ENCODE data around the gene PRPS1L1. TPM values are rescaled to one million over a fixed set of nuclear protein-coding genes. Genes with fewer than 3 reads are reported as not detected.

Gene PRPS1L1
- total and polyA plus RNA-seq, 2 experiments from 2014 or later = not detected

DNA sequence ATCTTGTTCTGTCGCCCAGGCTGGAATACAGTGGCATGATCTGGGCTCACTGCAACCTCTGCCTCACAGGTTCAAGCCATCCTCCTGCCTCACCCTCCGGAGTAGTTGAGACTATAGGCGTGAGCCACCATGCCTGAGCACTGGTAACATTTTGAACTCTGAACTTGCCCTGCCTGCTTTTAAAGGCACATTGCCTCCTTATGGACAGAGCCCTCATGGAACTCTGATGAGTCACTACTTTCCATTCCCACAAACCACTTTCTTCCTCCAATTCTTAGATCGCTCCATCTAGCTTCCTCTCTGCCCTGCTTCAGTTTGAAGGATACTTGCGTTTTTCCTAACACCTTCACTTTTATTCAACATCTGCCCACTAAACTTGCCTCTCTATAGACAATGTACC is 38.1 kb downstream of the PRPS1L1 start:
- H3F3A ChIP-seq (ENCODE audit: insufficient read depth) = peaks cover 6% of the 10 kb centered on the region; the same call in 1 of the 2 replicates
- H3K9me2 ChIP-seq (ENCODE audit: insufficient read depth) = no peaks in the 10 kb centered on the region
- H3K9me3 ChIP-seq (ENCODE audit: low read depth) = no peaks in the 10 kb centered on the region
- H4K20me1 ChIP-seq (ENCODE audit: insufficient read depth) = no peaks in the 10 kb centered on the region
- no peak overlapping the region for H3K4me2 ChIP-seq (ENCODE audit: unreplicated experiment)
- TF ChIP-seq EZH2phosphoT487 (IDR thresholded peaks at IDR 0.05; ENCODE audit: insufficient read depth, low read depth) (no peak), EZH2 (IDR thresholded peaks at IDR 0.05; ENCODE audit: insufficient read depth, poor library complexity, severe bottlenecking) (no peak)
- H3K79me2 ChIP-seq (ENCODE audit: insufficient read depth) = no peaks in the 10 kb centered on the region
- in situ Hi-C loops (cut with MboI) = no loop called here
- peak; percentile 18 for DNase-seq
- H3K27ac ChIP-seq = no peak overlapping the region
- 96 to 100% methylated on average over 5 of the region's 5 CpGs for WGBS, 2 experiments (ENCODE audit: low coverage in 1 of 2, low lambda C conversion rate in 2 of 2, missing lambda C conversion rate in 2 of 2)
- H3K4me3 ChIP-seq = no peak overlapping the region
- H3K9ac ChIP-seq = no peak overlapping the region
- H3K4me1 ChIP-seq (ENCODE audit: insufficient read depth) = peaks cover 10% of the 10 kb centered on the region
- H3K36me3 ChIP-seq (ENCODE audit: low read depth) = no peaks in the 10 kb centered on the region
- H2AFZ ChIP-seq = no peak overlapping the region
- H3K27me3 ChIP-seq (replicated peaks; ENCODE audit: insufficient read depth) = no peaks in the 10 kb centered on the region

DNA sequence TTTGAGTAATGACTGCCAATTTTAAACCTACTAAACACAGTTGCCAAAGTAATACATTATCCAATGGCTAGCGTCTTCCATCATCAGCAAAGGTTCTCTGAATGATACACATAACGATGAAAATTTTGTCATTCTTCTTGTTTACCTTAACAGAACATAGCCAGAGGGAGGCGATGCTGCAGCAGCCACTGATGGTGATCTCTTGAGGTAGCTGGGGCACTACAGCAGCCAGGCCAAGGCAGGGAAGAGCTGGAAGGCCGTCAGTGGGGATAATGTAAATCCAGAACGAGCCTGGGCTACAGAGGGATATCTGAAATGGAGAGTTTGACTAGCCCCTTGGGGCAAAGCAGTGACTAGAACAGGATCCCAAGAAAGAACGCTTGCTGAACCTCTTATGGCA is 38.8 kb downstream of the PRPS1L1 start:
- in situ Hi-C loops (cut with MboI) = no loop called here
- DNase-seq = no peak

DNA sequence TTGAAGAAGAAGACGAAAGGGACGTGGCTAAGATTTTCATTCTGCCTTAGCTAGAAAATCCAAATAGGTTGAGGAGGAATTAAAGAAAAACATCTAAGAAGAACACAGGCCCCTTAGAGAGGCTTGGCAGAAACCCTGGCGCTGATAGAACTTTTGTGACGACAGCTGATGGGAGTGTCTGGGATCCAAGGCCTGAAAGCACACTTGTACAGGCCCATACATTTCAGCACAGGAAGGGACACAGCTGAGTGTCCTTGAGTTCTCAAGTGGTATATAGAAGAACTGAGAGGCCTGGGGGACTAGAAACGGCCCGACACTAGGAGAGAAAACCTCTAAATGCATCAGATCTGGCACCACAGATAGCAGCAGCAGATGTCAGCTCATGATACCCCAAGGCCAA is 39.5 kb downstream of the PRPS1L1 start:
- H3K36me3 ChIP-seq (ENCODE audit: low read depth) = no peaks in the 10 kb centered on the region
- H3K27me3 ChIP-seq (replicated peaks; ENCODE audit: insufficient read depth) = no peaks in the 10 kb centered on the region
- in situ Hi-C loops (cut with MboI) = no loop called here
- H2AFZ ChIP-seq = no peak overlapping the region
- H3K9me3 ChIP-seq (ENCODE audit: low read depth) = no peaks in the 10 kb centered on the region
- no peaks in the 10 kb centered on the region for H4K20me1 ChIP-seq (ENCODE audit: insufficient read depth)
- no peak overlapping the region for H3K4me3 ChIP-seq
- TF ChIP-seq EZH2phosphoT487 (IDR thresholded peaks at IDR 0.05; ENCODE audit: insufficient read depth, low read depth) (no peak), EZH2 (IDR thresholded peaks at IDR 0.05; ENCODE audit: insufficient read depth, poor library complexity, severe bottlenecking) (no peak)
- H3K9me2 ChIP-seq (ENCODE audit: insufficient read depth) = no peaks in the 10 kb centered on the region
- H3F3A ChIP-seq (ENCODE audit: insufficient read depth) = peaks cover 6% of the 10 kb centered on the region; the same call in 1 of the 2 replicates
- 77 to 82% methylated on average over 6 of the region's 6 CpGs for whole genome bisulfite sequencing, 2 experiments (ENCODE audit: low coverage in 1 of 2, low lambda C conversion rate in 2 of 2, missing lambda C conversion rate in 2 of 2)
- peaks cover 10% of the 10 kb centered on the region for H3K4me1 ChIP-seq (ENCODE audit: insufficient read depth)
- no peak overlapping the region for H3K4me2 ChIP-seq (ENCODE audit: unreplicated experiment)
- H3K27ac ChIP-seq = no peak overlapping the region
- no peaks in the 10 kb centered on the region for H3K79me2 ChIP-seq (ENCODE audit: insufficient read depth)
- no peak overlapping the region for H3K9ac ChIP-seq
- DNase-seq = no peak

More for the DNA sequence above, 38.8 kb downstream of the PRPS1L1 start:
- no peaks in the 10 kb centered on the region for H3K9me2 ChIP-seq (ENCODE audit: insufficient read depth)
- H3K36me3 ChIP-seq (ENCODE audit: low read depth) = no peaks in the 10 kb centered on the region
- H4K20me1 ChIP-seq (ENCODE audit: insufficient read depth) = no peaks in the 10 kb centered on the region
- no peak overlapping the region for H3K27ac ChIP-seq
- H3K4me3 ChIP-seq = no peak overlapping the region
- peaks cover 10% of the 10 kb centered on the region for H3K4me1 ChIP-seq (ENCODE audit: insufficient read depth)
- H3K9ac ChIP-seq = no peak overlapping the region
- TF ChIP-seq EZH2 (IDR thresholded peaks at IDR 0.05; ENCODE audit: insufficient read depth, poor library complexity, severe bottlenecking) (no peak), EZH2phosphoT487 (IDR thresholded peaks at IDR 0.05; ENCODE audit: insufficient read depth, low read depth) (no peak)
- H3K79me2 ChIP-seq (ENCODE audit: insufficient read depth) = no peaks in the 10 kb centered on the region
- H3F3A ChIP-seq (ENCODE audit: insufficient read depth) = peaks cover 6% of the 10 kb centered on the region; the same call in 1 of the 2 replicates
- no peaks in the 10 kb centered on the region for H3K9me3 ChIP-seq (ENCODE audit: low read depth)
- H3K4me2 ChIP-seq (ENCODE audit: unreplicated experiment) = no peak overlapping the region
- no peak overlapping the region for H2AFZ ChIP-seq
- no peaks in the 10 kb centered on the region for H3K27me3 ChIP-seq (replicated peaks; ENCODE audit: insufficient read depth)
- 83 to 86% methylated on average over 6 of the region's 6 CpGs for WGBS, 2 experiments (ENCODE audit: low coverage in 1 of 2, low lambda C conversion rate in 2 of 2, missing lambda C conversion rate in 2 of 2)

DNA sequence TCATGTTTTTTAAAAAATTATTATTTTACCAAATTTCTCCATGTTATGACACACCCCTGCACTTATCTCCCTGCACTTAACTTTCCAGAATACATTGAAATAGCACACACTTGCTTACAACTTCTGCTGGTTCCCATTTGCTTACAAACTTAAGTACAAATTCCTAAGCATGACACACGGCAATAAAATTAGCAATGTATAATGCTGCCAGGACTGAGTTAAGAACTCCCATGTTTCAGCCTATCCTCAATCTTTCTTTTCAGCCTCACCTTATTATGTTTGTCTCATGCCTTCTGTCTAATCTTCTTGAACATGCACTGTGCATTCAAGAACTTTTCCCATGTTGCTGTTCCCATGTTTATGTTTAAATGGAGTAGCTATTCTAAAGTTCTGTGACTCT is 40.8 kb downstream of the PRPS1L1 start:
- Histone ChIP-seq H3K9ac (no peak overlapping the region), H3K27ac (no peak overlapping the region), H4K20me1 (ENCODE audit: insufficient read depth) (no peaks in the 10 kb centered on the region), H2AFZ (peak overlapping the region; percentile 3; the same call in 1 of the 2 replicates), H3K27me3 (replicated peaks; ENCODE audit: insufficient read depth) (no peaks in the 10 kb centered on the region), H3K9me2 (ENCODE audit: insufficient read depth) (no peaks in the 10 kb centered on the region), H3K79me2 (ENCODE audit: insufficient read depth) (no peaks in the 10 kb centered on the region), H3K4me1 (ENCODE audit: insufficient read depth) (peaks cover 10% of the 10 kb centered on the region), H3K4me3 (no peak overlapping the region), H3F3A (ENCODE audit: insufficient read depth) (peaks cover 6% of the 10 kb centered on the region; the same call in 1 of the 2 replicates), H3K36me3 (ENCODE audit: low read depth) (no peaks in the 10 kb centered on the region), H3K4me2 (ENCODE audit: unreplicated experiment) (peak overlapping the region; percentile 32), H3K9me3 (ENCODE audit: low read depth) (no peaks in the 10 kb centered on the region)
- WGBS, 2 experiments (ENCODE audit: low coverage in 1 of 2, low lambda C conversion rate in 2 of 2, missing lambda C conversion rate in 2 of 2) = 0% methylated on average over 1 of the region's 1 CpG
- DNase-seq = peak; percentile 81
- no peak for TF ChIP-seq EZH2 (IDR thresholded peaks at IDR 0.05; ENCODE audit: insufficient read depth, poor library complexity, severe bottlenecking)
- no peak for TF ChIP-seq EZH2phosphoT487 (IDR thresholded peaks at IDR 0.05; ENCODE audit: insufficient read depth, low read depth)
- in situ Hi-C loops (cut with MboI) = no loop called here

Measured in GM23248 (cell line).